K562 (cell line): ENCODE measurements around the gene BSN. TPM values are rescaled to one million over a fixed set of nuclear protein-coding genes. Genes with fewer than 3 reads are reported as not detected.

ENCODE experiments used
- RBM22 ChIP-seq: fragments of 200-400 bp; formaldehyde crosslinking; IDR thresholded peaks from 2 replicates; pipeline ENCODE4 v1.6.1; 2018; ENCODE audit warnings: low read length, low read depth; ENCODE audit not compliant: poor library complexity, severe bottlenecking
- polyA plus RNA-seq, 8 experiments: library from polyadenylated mRNA; depleted of rRNA in 4 of 8; stranded (reverse) in 5 of 8; unstranded in 3 of 8; fragments of >200 nt; fragmentation: Nextera tagmentation in 2 of 8; fragmentation: Illumina TruSeq in 1 of 8; extraction: Ambion mirVana in 2 of 8; extraction: Trizol in 1 of 8; gene quantifications; 2 replicates each; pipeline versions ENCODE4 v1.2.1 to v1.2.3, GENCODE V29; 2011 to 2014; ENCODE audit warnings: inconsistent platforms in 1 of 8, missing spikeins in 1 of 8
- total RNA-seq, 7 experiments: library from RNA; depleted of rRNA in 6 of 7; stranded (reverse); fragments of >200 nt in 6 of 7; fragmentation: Illumina TruSeq in 2 of 7; extraction: Trizol in 2 of 7; gene quantifications; 2 replicates each; pipeline versions ENCODE4 v1.2.1 to v1.2.3, GENCODE V29; 2011 to 2021; ENCODE audit warnings: low replicate concordance in 1 of 7
- TF ChIP-seq, protein P1 (sequence below), 2 experiments: IDR thresholded peaks in 1 of 2; conservative IDR thresholded peaks in 1 of 2; 2 replicates each; pipeline ENCODE4 v1.6.1; 2016; ENCODE audit warnings: low read depth in 2 of 2, mild to moderate bottlenecking in 1 of 2, missing compliant biosample characterization in 1 of 2, missing genetic modification characterization in 1 of 2, moderate library complexity in 1 of 2
- TF ChIP-seq, protein P2 (sequence below): sonication (generic); formaldehyde crosslinking; IDR thresholded peaks from 2 replicates; pipeline ENCODE4 v1.8.1; 2023; ENCODE audit warnings: mild to moderate bottlenecking, missing genetic modification reagents
- TF ChIP-seq, protein P3 (sequence below): fragments of 450-650 bp; IDR thresholded peaks from one replicate; pipeline ENCODE4 v1.6.1; 2018; ENCODE audit warnings: mild to moderate bottlenecking, moderate library complexity; ENCODE audit not compliant: partially characterized antibody

BSN gene
- total and polyA plus RNA-seq, 9 of the 15 experiments (the other 6 are each of a cell fraction or from before 2014, with no cell fraction given), result 0.03 to 1.5 (median 0.29) TPM

DNA sequence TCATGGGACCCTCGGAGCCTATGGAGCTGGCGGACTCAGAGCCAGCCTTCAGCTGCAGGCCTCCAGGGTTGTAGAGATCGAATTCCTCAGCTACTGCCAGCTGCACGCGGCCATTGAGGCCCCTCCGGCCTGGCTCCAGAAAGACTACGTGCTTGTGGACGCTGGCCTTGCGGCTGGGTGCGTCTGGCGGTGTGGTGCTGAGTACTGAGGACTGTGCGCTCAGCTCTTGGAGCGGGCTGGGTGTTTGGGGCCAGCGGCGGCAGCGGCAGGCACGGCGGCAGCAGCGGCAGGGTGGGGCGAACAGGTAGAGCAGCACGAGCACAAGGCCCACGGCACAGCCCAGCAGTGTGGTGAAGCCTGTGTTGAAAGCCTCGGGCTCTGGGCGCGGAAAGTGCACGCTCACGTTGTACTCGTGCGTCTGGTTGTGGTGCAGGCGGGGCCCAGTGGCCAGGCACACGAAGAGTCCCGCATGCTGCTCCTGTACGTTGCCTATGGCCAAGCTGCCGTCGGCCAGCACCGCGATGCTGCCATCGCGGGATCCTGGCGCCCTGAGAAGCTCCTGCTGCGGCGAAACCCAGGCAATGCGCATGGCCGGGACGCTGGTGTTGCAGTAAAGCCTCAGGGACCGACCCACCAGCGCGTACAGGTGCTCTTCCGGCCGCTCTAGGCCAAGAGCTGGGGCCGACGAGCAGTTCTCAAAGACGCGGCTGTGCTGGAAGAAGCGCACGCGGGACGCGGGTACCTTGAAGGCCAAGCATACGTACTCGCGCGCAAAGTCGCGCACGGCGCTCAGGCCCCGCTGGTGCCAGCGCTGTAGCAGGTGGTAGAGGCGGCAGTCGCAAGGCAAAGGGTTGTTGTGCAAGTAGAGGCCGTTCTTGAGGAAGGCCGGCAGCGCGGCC, 163.9 kb downstream of the BSN start (continued):
- TF ChIP-seq, protein P1, sequence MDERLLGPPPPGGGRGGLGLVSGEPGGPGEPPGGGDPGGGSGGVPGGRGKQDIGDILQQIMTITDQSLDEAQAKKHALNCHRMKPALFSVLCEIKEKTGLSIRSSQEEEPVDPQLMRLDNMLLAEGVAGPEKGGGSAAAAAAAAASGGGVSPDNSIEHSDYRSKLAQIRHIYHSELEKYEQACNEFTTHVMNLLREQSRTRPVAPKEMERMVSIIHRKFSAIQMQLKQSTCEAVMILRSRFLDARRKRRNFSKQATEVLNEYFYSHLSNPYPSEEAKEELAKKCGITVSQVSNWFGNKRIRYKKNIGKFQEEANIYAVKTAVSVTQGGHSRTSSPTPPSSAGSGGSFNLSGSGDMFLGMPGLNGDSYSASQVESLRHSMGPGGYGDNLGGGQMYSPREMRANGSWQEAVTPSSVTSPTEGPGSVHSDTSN (CRISPR knock-in tag; IDR thresholded peaks at IDR 0.05; ENCODE audit: low read depth), result no peak
- TF ChIP-seq, protein P1 (tag; conservative IDR thresholded peaks at IDR 0.05; ENCODE audit: low read depth), result no peak
- TF ChIP-seq, protein P2, sequence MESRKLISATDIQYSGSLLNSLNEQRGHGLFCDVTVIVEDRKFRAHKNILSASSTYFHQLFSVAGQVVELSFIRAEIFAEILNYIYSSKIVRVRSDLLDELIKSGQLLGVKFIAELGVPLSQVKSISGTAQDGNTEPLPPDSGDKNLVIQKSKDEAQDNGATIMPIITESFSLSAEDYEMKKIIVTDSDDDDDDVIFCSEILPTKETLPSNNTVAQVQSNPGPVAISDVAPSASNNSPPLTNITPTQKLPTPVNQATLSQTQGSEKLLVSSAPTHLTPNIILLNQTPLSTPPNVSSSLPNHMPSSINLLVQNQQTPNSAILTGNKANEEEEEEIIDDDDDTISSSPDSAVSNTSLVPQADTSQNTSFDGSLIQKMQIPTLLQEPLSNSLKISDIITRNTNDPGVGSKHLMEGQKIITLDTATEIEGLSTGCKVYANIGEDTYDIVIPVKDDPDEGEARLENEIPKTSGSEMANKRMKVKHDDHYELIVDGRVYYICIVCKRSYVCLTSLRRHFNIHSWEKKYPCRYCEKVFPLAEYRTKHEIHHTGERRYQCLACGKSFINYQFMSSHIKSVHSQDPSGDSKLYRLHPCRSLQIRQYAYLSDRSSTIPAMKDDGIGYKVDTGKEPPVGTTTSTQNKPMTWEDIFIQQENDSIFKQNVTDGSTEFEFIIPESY (CRISPR knock-in tag), result peak; percentile 68; the same call in 1 of the 2 replicates
- TF ChIP-seq, protein P3, sequence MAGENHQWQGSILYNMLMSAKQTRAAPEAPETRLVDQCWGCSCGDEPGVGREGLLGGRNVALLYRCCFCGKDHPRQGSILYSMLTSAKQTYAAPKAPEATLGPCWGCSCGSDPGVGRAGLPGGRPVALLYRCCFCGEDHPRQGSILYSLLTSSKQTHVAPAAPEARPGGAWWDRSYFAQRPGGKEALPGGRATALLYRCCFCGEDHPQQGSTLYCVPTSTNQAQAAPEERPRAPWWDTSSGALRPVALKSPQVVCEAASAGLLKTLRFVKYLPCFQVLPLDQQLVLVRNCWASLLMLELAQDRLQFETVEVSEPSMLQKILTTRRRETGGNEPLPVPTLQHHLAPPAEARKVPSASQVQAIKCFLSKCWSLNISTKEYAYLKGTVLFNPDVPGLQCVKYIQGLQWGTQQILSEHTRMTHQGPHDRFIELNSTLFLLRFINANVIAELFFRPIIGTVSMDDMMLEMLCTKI, result no peak
- TF ChIP-seq RBM22, result peak; percentile 62
